Esophagus (tissue), 2 donors: ENCODE results near the gene BTC. TPM values are rescaled to one million over a fixed set of nuclear protein-coding genes. Genes with fewer than 3 reads are reported as not detected.
"Not testable (repeated sequence)": the region's sequence is repeated elsewhere in the genome, so short reads cannot be mapped to it uniquely, and the experiment has no call there.

Experiments
- H3K27ac ChIP-seq, 2 donors: one replicate each; pipeline ENCODE4 v1.5.1; 2013; ENCODE audit warnings: low read depth in 2 of 2, mild to moderate bottlenecking in 2 of 2, inconsistent platforms in 1 of 2, low read length in 1 of 2, moderate library complexity in 1 of 2
- H3K27me3 ChIP-seq, 2 donors: one replicate each; pipeline ENCODE4 v1.6.1; 2013; ENCODE audit warnings: low read length in 2 of 2, control low read depth in 1 of 2, mild to moderate bottlenecking in 1 of 2; ENCODE audit not compliant: insufficient read depth in 2 of 2, control insufficient read depth in 1 of 2
- H3K36me3 ChIP-seq, 2 donors: one replicate each; pipeline ENCODE4 v1.6.1; 2013; ENCODE audit warnings: low read length in 1 of 2; ENCODE audit not compliant: control insufficient read depth in 2 of 2, insufficient read depth in 2 of 2
- H3K4me1 ChIP-seq, 2 donors: one replicate each; pipeline ENCODE4 v1.6.1; 2013; ENCODE audit warnings: low read length in 1 of 2; ENCODE audit not compliant: control insufficient read depth in 2 of 2, insufficient read depth in 2 of 2
- H3K4me3 ChIP-seq, 2 donors: one replicate each; pipeline ENCODE4 v1.5.1; 2013; ENCODE audit warnings: low read length in 2 of 2, mild to moderate bottlenecking in 2 of 2, low read depth in 1 of 2, moderate library complexity in 1 of 2
- H3K9me3 ChIP-seq, 2 donors: one replicate each; pipeline ENCODE4 v1.6.1; 2013; ENCODE audit warnings: mild to moderate bottlenecking in 2 of 2, low read depth in 1 of 2, low read length in 1 of 2, moderate library complexity in 1 of 2; ENCODE audit not compliant: control insufficient read depth in 2 of 2, insufficient read depth in 1 of 2
- WGBS, 2 donors: extraction: QIAGEN DNeasy Blood & Tissue Kit; methylation state at CpG; one replicate each; pipeline ENCODE4 v1.1.7; 2013; 5-methylcytosine and 5-hydroxymethylcytosine counted together
- polyA plus RNA-seq, 2 donors: library from polyadenylated mRNA; stranded (reverse); fragments of 200-250 nt; gene quantifications; one replicate each; pipeline ENCODE4 v1.2.3, GENCODE V29; 2013
- donor health status: healthy with polysubstance abuse.
- donor health status: Bipolar disorder and iron deficiency.

Gene BTC, protein sequence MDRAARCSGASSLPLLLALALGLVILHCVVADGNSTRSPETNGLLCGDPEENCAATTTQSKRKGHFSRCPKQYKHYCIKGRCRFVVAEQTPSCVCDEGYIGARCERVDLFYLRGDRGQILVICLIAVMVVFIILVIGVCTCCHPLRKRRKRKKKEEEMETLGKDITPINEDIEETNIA
- polyA plus RNA-seq = 1 to 10 TPM; 4.1 to 4.2 TPM

DNA sequence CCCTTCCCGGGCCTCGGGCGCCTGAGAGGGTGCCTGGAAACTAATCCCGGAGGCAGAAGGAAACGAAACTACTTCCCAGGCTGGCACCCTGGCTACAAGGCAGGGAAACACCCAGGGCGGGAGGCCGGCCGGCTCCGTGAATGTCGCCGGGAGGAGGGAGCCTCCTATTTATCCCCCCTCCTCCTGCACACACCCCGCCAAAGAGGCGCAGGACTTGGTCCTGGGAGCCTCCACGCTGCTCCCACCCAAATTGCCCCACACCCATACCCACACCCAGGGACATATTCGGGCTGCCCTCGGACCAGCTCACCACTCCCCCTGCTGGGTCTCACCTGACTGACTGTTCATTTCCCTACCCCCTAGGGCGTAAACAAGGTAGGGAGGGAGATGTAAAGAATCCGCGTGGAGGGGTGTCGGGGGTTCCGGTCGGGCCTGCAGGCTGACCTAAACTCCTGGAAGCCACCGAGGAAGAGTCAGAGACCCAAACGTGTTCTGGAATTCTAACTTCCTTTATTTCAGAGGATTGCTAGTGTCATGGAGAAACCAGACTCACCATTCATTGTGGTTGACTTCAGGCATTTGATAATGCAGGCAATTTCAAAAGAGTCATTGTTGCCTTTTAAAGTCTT is at the start of gene BTC:
TSS of gene BTC (minus strand) at position 142 of the 629 bp plus-strand sequence. CDS start 198 bp downstream, outside the sequence.
- peak within 1 kb of the TSS; percentile 86 to 91 for H3K27ac ChIP-seq
- no peaks in the 10 kb centered on the region for H3K27me3 ChIP-seq
- peak within 1 kb of the TSS; percentile 57 to 90 for H3K4me3 ChIP-seq
- H3K4me1 ChIP-seq = no peaks in the 10 kb centered on the region
- 2% methylated on average over 24 of the region's 24 CpGs for WGBS, 2 donors
- H3K36me3 ChIP-seq = no peaks in the 10 kb centered on the region
- no peaks in the 10 kb centered on the region for H3K9me3 ChIP-seq

DNA sequence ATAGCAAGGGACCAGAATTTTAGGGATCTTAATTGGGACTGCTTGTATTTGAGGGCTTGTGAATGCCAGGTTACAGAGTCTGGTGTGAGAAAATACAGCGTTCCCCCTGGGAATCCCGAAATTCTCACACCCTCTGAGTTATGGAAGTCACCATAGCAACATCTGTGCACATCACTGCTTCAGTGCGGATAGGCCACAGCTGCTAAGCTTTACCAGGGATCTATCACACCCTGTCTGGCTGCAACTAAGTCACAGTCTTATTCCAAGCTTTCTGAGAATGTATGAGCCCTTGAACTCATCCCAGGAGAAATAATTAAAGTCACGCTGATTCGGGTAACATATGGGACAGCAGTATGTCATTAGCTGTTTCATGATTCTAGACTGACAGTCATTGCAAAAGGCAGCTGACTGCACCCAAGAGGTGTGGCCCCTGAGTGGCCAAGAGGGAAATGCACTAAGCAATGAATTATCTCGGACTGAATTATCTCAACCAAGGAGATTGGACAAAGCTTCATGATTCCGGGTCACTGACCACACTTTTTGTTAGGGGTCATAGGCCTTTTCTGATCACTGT is 46.7 kb upstream of the BTC start:
- no peak overlapping the region for H3K27ac ChIP-seq
- no peaks in the 10 kb centered on the region for H3K36me3 ChIP-seq
- no peaks in the 10 kb centered on the region for H3K9me3 ChIP-seq
- no peak overlapping the region for H3K4me3 ChIP-seq
- 66 to 71% methylated on average over 7 of the region's 7 CpGs for WGBS, 2 donors
- H3K27me3 ChIP-seq = no peaks in the 10 kb centered on the region
- H3K4me1 ChIP-seq = no peaks in the 10 kb centered on the region

DNA sequence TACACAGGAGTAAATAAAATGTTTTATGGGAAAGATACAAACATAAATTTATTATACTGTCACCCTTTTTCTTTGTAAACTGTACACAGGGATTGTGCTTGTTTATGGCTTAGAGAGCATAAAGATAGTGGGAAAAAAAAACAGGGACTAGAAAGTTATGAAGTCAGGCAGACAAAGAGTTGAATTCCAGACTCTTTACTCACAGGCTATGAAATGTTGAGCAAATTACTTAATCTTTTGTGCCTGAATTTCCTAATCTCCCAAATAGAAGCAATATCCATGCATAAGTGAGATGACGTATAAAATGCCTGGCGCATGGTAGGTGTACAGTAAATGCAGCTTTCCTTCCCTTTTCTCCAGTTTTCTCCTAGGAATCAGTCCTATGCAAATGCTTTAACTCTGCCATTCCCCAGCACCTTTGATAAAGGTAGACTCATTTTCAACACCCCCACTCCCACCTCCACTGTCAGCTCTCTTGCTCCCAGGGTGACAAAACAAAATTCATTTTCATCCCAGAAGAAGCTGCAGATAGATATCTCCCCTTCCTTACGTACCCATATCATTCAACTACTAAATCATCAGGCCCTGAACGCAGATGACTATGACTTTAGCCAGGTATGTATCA is 44.5 kb upstream of the BTC start:
- 79 to 81% methylated on average over 4 of the region's 4 CpGs for WGBS, 2 donors
- H3K27me3 ChIP-seq = peaks cover 0 to 2% of the 10 kb centered on the region in 2 donors
- no peak overlapping the region for H3K27ac ChIP-seq
- H3K4me1 ChIP-seq = no peaks in the 10 kb centered on the region
- H3K9me3 ChIP-seq = no peaks in the 10 kb centered on the region
- no peaks in the 10 kb centered on the region for H3K36me3 ChIP-seq
- H3K4me3 ChIP-seq = no peak overlapping the region

DNA sequence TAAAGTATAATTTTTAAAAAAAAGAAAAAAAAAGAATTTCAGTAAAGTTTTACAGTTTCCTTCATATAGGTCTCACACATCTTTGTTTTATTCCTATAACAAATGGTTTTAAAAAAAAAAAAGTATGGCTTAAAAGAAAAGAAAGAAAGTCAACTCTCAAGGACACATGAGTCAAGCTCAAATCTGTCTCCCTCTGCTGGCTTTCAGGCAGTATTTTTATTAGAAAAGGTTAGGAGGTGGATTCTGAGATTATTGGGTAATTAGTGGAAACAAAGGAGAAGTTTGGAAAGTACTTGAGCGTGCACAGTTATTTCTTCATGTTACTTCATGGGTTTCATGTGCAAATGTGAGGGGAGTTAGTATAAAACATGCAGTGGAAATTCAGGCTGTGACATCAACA is 36.6 kb upstream of the BTC start:
- Histone ChIP-seq H3K4me3 (no peak overlapping the region), H3K27me3 (peaks cover 0 to 2% of the 10 kb centered on the region in 2 donors), H3K27ac (no peak overlapping the region), H3K9me3 (no peaks in the 10 kb centered on the region), H3K36me3 (no peaks in the 10 kb centered on the region), H3K4me1 (no peaks in the 10 kb centered on the region)
- WGBS, 2 donors = 91 to 92% methylated on average over 1 of the region's 1 CpG

DNA sequence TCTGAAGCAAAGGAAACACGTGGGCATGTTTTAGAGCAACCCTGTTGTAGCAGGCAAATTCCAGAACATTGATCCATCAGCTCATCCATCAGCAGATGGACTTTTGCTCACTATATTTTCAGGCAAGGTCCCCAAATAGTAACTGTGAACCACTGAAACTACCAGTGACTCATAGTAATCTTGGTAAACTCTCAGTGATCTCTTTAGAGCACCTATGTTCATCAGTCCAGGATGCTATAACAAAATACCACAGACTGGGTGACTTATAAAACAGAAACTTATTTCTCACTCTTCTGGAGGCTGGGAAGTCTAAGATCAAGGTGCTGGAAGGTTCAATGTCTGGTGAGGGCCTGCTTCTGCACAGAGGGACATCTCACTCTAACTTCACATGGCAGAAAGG is 28.9 kb upstream of the BTC start:
- Histone ChIP-seq H3K4me1 (no peaks in the 10 kb centered on the region), H3K9me3 (no peaks in the 10 kb centered on the region), H3K27me3 (no peaks in the 10 kb centered on the region), H3K36me3 (no peaks in the 10 kb centered on the region), H3K4me3 (no peak overlapping the region), H3K27ac (no peak overlapping the region)
- 37 to 48% methylated on average over 1 of the region's 1 CpG for WGBS, 2 donors

DNA sequence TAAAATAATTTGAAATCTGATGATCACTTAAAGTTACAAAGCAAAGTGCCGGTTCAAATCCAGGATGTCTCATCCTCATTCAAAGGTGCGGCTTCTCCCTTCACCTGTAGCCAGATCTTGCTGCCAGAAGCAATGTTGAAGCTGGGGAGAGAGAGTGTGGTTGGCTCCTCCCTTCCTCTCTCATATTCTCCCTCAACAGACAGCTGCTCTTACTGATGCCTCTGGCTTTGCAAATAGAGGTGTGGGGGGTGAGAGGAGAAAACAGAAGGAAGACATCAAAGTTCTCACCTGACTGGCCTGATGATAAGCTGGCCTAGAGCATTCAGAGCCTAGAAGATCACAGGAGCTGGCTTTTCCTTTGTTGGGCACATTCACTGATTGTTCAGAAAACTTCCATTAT is 28.3 kb upstream of the BTC start:
- Histone ChIP-seq H3K27me3 (no peaks in the 10 kb centered on the region), H3K9me3 (no peaks in the 10 kb centered on the region), H3K4me3 (no peak overlapping the region), H3K27ac (no peak overlapping the region), H3K4me1 (no peaks in the 10 kb centered on the region), H3K36me3 (no peaks in the 10 kb centered on the region)
- WGBS, 2 donors = 73 to 79% methylated on average over 2 of the region's 2 CpGs

DNA sequence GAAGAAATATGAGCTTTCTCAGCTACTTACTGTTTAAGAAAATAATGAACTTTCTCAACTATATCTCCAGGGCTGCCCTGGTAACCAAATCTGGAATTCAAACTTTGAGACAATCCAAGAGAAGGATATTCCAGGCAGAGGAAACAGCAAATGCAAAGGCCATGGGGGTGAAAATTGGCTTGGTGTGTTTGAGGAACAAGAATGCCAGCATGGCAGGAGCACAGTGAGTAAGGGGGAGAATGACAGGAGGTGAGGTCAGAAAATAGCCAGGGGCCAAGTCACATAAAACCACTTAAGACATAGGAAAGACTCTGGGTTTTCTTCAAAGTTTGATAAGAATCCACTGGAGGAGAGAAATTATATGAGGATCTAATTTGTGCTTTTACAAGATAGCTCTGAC is 27.2 kb upstream of the BTC start:
- Histone ChIP-seq H3K9me3 (no peaks in the 10 kb centered on the region), H3K27me3 (no peaks in the 10 kb centered on the region), H3K36me3 (no peaks in the 10 kb centered on the region), H3K27ac (no peak overlapping the region), H3K4me1 (no peaks in the 10 kb centered on the region), H3K4me3 (no peak overlapping the region)

DNA sequence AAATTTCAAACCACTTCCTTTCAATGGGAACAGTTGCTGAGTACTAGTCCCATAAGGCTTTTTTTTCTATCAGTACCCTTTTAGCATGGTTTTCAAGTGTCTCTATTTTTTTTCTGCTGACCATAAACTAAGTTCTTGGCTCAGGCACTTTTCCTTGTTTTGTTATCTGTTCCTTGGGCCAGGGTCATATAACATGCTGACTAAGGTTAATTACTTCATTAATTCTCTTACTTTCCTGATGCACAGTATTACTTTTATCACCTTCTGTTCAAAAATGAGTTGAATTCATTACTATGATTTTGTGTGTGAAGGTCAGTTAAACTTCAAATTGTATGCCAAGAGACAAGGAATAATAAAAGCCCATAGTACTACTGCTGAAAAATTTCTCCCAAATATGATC is 19.7 kb upstream of the BTC start:
- Histone ChIP-seq H3K4me1 (no peaks in the 10 kb centered on the region), H3K27ac (no peak overlapping the region), H3K4me3 (no peak overlapping the region), H3K36me3 (no peaks in the 10 kb centered on the region), H3K9me3 (no peaks in the 10 kb centered on the region), H3K27me3 (no peaks in the 10 kb centered on the region)

DNA sequence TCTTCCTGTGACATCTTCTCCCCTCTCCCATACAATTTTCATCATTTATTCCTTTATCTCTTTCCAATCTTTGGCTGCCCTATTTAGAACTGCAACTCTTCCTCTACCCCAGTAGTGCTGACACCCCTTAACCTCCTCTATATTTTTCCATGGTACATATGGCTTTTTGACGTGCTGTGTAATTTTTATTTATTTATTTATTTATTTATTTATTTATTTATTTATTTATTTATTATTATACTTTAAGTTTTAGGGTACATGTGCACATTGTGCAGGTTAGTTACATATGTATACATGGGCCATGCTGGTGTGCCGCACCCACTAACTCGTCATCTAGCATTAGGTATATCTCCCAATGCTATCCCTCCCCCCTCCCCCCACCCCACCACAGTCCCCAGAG is 17.7 kb upstream of the BTC start:
- not testable (repeated sequence) for H3K27ac ChIP-seq
- WGBS, 2 donors = 76 to 77% methylated on average over 3 of the region's 3 CpGs

DNA sequence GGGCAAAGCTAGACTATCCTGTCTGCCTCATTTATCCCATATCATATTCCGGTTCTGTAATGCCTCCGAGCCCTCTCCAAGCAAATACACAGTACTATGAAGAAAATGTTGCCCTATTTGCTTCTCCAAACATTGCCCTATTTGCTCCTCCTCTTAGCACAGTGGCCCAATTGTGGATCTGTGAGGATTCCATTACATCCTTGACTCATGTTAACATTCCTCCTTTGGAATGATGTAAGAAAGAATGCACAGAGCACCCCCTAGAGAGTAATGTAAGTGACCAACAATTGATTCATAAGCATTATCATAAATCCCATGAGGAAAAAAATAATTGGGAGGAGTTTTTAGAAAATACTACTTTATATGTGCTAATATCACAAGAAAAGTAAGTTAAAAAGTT is 11.3 kb upstream of the BTC start:
- Histone ChIP-seq H3K9me3 (no peaks in the 10 kb centered on the region), H3K27ac (no peak overlapping the region), H3K4me1 (no peaks in the 10 kb centered on the region), H3K36me3 (no peaks in the 10 kb centered on the region), H3K27me3 (no peaks in the 10 kb centered on the region), H3K4me3 (no peak overlapping the region)
- 68 to 92% methylated on average over 2 of the region's 2 CpGs for WGBS, 2 donors

More for the DNA sequence above, 17.7 kb upstream of the BTC start:
- H3K4me1 ChIP-seq, H3K36me3 ChIP-seq, H3K9me3 ChIP-seq, H3K4me3 ChIP-seq, H3K27me3 ChIP-seq: not testable (repeated sequence)
